ENCODE measurements around the gene LAMA2. TPM values are rescaled to one million over a fixed set of nuclear protein-coding genes. Genes with fewer than 3 reads are reported as not detected.

LAMA2 gene
- total RNA-seq, 1 experiment from 2014 or later: 8.2 TPM

DNA sequence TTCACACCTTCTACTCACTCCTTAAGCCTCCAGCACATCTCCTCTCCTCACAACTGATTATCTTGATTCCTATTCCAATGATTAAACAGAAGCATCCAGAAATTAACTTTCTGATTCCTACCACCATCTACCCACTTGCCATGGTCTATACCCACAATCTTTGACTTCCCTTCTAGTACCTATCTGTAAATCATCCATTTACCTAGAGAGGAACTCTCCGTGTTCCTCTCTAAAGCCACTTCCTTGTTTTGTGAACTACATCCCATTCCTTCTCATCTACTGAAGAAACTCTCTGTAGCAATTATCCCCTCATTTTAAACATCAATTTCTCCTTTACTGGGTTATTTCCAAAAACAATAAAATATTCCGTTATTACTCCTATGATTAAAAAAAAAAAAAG lies 659.8 kb downstream of the LAMA2 start:
- H3K79me2 ChIP-seq (ENCODE audit: insufficient read depth, low read length): no peaks in the 10 kb centered on the region
- ChIA-PET RAD21 (ENCODE audit: low non-redundant PET in 1 of 2, low total read pairs in 2 of 2, uncharacterized antibody in 2 of 2, unreplicated experiment in 2 of 2) (no interaction called here), CTCF (no interaction called here), POLR2A (no interaction called here)
- DNase-seq (ENCODE audit: low read depth, low spot score) (no peak), ATAC-seq (no peak)
- no peak overlapping the region for H2AFZ ChIP-seq (ENCODE audit: low read depth, low read length, poor library complexity, severe bottlenecking)
- no peaks in the 10 kb centered on the region for H4K20me1 ChIP-seq (ENCODE audit: insufficient read depth)
- intact Hi-C loops (cut with micrococcal nuclease): no loop called here
- H3K9me2 ChIP-seq (ENCODE audit: insufficient read depth): no peaks in the 10 kb centered on the region
- no peak overlapping the region for H3K9ac ChIP-seq (ENCODE audit: low read length)
- no peak overlapping the region for H3K4me3 ChIP-seq (replicated peaks in 1 of 2; ENCODE audit: low read depth in 1 of 2, low read length in 2 of 2)
- no peaks in the 10 kb centered on the region for H3K27me3 ChIP-seq (ENCODE audit: insufficient read depth, low read length)
- H3K4me2 ChIP-seq (ENCODE audit: low read length): no peak overlapping the region
- no peaks in the 10 kb centered on the region for H3K4me1 ChIP-seq (ENCODE audit: control insufficient read depth in 1 of 2, insufficient read depth in 2 of 2, low read length in 2 of 2)
- H3K9me3 ChIP-seq (ENCODE audit: control insufficient read depth in 1 of 2, insufficient read depth in 1 of 2, low read depth in 1 of 2, low read length in 2 of 2): no peaks in the 10 kb centered on the region
- no peak overlapping the region for H3K27ac ChIP-seq (ENCODE audit: low read depth, low read length)
- TF ChIP-seq SP1 (IDR thresholded peaks at IDR 0.05; ENCODE audit: low read depth) (no peak), POLR2AphosphoS5 (IDR thresholded peaks at IDR 0.05; ENCODE audit: low read depth, low read length) (no peak)
- H3K36me3 ChIP-seq (ENCODE audit: control insufficient read depth in 1 of 2, insufficient read depth in 2 of 2, low read length in 2 of 2): no peaks in the 10 kb centered on the region
- BruUV-seq (replicated peaks): no TSS peak

DNA sequence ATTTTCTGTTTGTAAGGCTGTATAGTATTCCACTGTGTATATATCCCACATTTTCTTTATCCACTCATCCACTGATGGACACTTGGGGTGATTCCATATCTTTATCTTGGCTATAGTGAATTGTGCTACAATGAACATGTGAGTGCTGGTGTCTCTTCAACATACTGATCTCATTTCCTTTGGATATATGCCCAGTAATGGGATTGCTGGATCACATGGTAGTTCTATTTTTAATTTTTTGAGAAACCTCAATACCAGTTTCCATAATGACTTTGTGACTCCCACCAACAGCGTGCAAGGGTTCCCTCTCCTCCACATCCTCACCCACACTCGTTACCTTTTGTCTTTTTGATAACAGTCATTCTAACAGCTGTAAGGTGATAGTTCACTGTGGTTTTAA lies 661.0 kb downstream of the LAMA2 start:
- H3K9me2 ChIP-seq (ENCODE audit: insufficient read depth): no peaks in the 10 kb centered on the region
- H3K9ac ChIP-seq (ENCODE audit: low read length): no peak overlapping the region
- no peaks in the 10 kb centered on the region for H3K79me2 ChIP-seq (ENCODE audit: insufficient read depth, low read length)
- no peak overlapping the region for H3K27ac ChIP-seq (ENCODE audit: low read depth, low read length)
- H3K9me3 ChIP-seq (ENCODE audit: control insufficient read depth in 1 of 2, insufficient read depth in 1 of 2, low read depth in 1 of 2, low read length in 2 of 2): no peaks in the 10 kb centered on the region
- POLR2A ChIA-PET: no interaction called here
- ATAC-seq (no peak), DNase-seq (ENCODE audit: low read depth, low spot score) (no peak)
- no peaks in the 10 kb centered on the region for H3K36me3 ChIP-seq (ENCODE audit: control insufficient read depth in 1 of 2, insufficient read depth in 2 of 2, low read length in 2 of 2)
- CTCF ChIA-PET: no interaction called here
- no TSS peak for BruUV-seq (replicated peaks)
- RAD21 ChIA-PET (ENCODE audit: low non-redundant PET in 1 of 2, low total read pairs in 2 of 2, uncharacterized antibody in 2 of 2, unreplicated experiment in 2 of 2): no interaction called here
- no peaks in the 10 kb centered on the region for H3K27me3 ChIP-seq (ENCODE audit: insufficient read depth, low read length)
- H3K4me1 ChIP-seq (ENCODE audit: control insufficient read depth in 1 of 2, insufficient read depth in 2 of 2, low read length in 2 of 2): no peaks in the 10 kb centered on the region
- H2AFZ ChIP-seq (ENCODE audit: low read depth, low read length, poor library complexity, severe bottlenecking): no peak overlapping the region
- intact Hi-C loops (cut with micrococcal nuclease): no loop called here
- H3K4me3 ChIP-seq (replicated peaks in 1 of 2; ENCODE audit: low read depth in 1 of 2, low read length in 2 of 2): no peak overlapping the region
- no peaks in the 10 kb centered on the region for H4K20me1 ChIP-seq (ENCODE audit: insufficient read depth)
- H3K4me2 ChIP-seq (ENCODE audit: low read length): no peak overlapping the region
- TF ChIP-seq CTCF (IDR thresholded peaks at IDR 0.05 in 2 of 3, conservative IDR thresholded peaks at IDR 0.05 in 1 of 3; ENCODE audit: borderline replicate concordance in 1 of 3, insufficient read depth in 1 of 3, low read depth in 2 of 3, low read length in 2 of 3) (no peak), EZH2 (IDR thresholded peaks at IDR 0.05) (no peak), POLR2AphosphoS5 (IDR thresholded peaks at IDR 0.05; ENCODE audit: low read depth, low read length) (no peak), FOSL1 (IDR thresholded peaks at IDR 0.05; ENCODE audit: low read depth) (no peak), ZBTB33 (IDR thresholded peaks at IDR 0.05; ENCODE audit: extremely low read depth, insufficient replicate concordance, low read length) (no peak), POLR2A (IDR thresholded peaks at IDR 0.05; ENCODE audit: borderline replicate concordance, extremely low read depth, insufficient read depth, insufficient read length) (no peak), SIN3A (IDR thresholded peaks at IDR 0.05; ENCODE audit: low read depth) (no peak), EGR1 (IDR thresholded peaks at IDR 0.05; ENCODE audit: low read depth) (no peak), TCF7L2 (IDR thresholded peaks at IDR 0.05; ENCODE audit: borderline replicate concordance, extremely low read depth, insufficient read depth, insufficient read length) (no peak), ELF1 (IDR thresholded peaks at IDR 0.05; ENCODE audit: borderline replicate concordance, low read depth) (no peak), SP1 (IDR thresholded peaks at IDR 0.05; ENCODE audit: low read depth) (no peak), SRF (IDR thresholded peaks at IDR 0.05; ENCODE audit: low read depth) (no peak)
- TF ChIP-seq, protein P1, sequence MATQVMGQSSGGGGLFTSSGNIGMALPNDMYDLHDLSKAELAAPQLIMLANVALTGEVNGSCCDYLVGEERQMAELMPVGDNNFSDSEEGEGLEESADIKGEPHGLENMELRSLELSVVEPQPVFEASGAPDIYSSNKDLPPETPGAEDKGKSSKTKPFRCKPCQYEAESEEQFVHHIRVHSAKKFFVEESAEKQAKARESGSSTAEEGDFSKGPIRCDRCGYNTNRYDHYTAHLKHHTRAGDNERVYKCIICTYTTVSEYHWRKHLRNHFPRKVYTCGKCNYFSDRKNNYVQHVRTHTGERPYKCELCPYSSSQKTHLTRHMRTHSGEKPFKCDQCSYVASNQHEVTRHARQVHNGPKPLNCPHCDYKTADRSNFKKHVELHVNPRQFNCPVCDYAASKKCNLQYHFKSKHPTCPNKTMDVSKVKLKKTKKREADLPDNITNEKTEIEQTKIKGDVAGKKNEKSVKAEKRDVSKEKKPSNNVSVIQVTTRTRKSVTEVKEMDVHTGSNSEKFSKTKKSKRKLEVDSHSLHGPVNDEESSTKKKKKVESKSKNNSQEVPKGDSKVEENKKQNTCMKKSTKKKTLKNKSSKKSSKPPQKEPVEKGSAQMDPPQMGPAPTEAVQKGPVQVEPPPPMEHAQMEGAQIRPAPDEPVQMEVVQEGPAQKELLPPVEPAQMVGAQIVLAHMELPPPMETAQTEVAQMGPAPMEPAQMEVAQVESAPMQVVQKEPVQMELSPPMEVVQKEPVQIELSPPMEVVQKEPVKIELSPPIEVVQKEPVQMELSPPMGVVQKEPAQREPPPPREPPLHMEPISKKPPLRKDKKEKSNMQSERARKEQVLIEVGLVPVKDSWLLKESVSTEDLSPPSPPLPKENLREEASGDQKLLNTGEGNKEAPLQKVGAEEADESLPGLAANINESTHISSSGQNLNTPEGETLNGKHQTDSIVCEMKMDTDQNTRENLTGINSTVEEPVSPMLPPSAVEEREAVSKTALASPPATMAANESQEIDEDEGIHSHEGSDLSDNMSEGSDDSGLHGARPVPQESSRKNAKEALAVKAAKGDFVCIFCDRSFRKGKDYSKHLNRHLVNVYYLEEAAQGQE (IDR thresholded peaks at IDR 0.05; ENCODE audit: low read depth): no peak
- TF ChIP-seq, protein P2, sequence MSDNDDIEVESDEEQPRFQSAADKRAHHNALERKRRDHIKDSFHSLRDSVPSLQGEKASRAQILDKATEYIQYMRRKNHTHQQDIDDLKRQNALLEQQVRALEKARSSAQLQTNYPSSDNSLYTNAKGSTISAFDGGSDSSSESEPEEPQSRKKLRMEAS (IDR thresholded peaks at IDR 0.05): no peak
